NT2/D1 (cell line): Measurements from ENCODE around the gene MYD88.

Source experiments
- DNase-seq: peaks from one replicate; pipeline ENCODE4 v3.0.0-alpha.2; 2011; ENCODE audit warnings: low read depth, low spot score
- H3K27me3 ChIP-seq: 2 replicates; pipeline ENCODE4 v1.6.0; 2011; ENCODE audit warnings: mild to moderate bottlenecking; ENCODE audit not compliant: insufficient read length, insufficient read depth
- H3K36me3 ChIP-seq: 2 replicates; pipeline ENCODE4 v1.6.1; 2011; ENCODE audit warnings: mild to moderate bottlenecking, low read length, mixed read lengths; ENCODE audit not compliant: insufficient read depth, insufficient read length
- H3K4me1 ChIP-seq: 2 replicates; pipeline ENCODE4 v1.5.1; 2011; ENCODE audit not compliant: insufficient read depth, insufficient read length
- H3K4me3 ChIP-seq: 2 replicates; pipeline ENCODE4 v1.5.1; 2011; ENCODE audit warnings: low read depth; ENCODE audit not compliant: insufficient read length
- H3K9ac ChIP-seq: 2 replicates; pipeline ENCODE4 v1.6.0; 2011; ENCODE audit warnings: low read depth; ENCODE audit not compliant: insufficient read length
- H3K9me3 ChIP-seq: 2 replicates; pipeline ENCODE4 v1.5.1; 2011; ENCODE audit warnings: mild to moderate bottlenecking, low read length; ENCODE audit not compliant: insufficient read depth
- SUZ12 ChIP-seq: IDR thresholded peaks from 2 replicates; pipeline ENCODE4 v1.6.1; 2011; ENCODE audit not compliant: insufficient read length, insufficient read depth; ENCODE audit errors: extremely low read depth
- YY1 ChIP-seq: IDR thresholded peaks from 2 replicates; pipeline ENCODE4 v1.6.1; 2011; ENCODE audit not compliant: insufficient read length, insufficient read depth
- ZNF274 ChIP-seq: IDR thresholded peaks from 2 replicates; pipeline ENCODE4 v1.6.1; 2011; ENCODE audit warnings: mild to moderate bottlenecking, low read depth, low read length

MYD88 gene

DNA sequence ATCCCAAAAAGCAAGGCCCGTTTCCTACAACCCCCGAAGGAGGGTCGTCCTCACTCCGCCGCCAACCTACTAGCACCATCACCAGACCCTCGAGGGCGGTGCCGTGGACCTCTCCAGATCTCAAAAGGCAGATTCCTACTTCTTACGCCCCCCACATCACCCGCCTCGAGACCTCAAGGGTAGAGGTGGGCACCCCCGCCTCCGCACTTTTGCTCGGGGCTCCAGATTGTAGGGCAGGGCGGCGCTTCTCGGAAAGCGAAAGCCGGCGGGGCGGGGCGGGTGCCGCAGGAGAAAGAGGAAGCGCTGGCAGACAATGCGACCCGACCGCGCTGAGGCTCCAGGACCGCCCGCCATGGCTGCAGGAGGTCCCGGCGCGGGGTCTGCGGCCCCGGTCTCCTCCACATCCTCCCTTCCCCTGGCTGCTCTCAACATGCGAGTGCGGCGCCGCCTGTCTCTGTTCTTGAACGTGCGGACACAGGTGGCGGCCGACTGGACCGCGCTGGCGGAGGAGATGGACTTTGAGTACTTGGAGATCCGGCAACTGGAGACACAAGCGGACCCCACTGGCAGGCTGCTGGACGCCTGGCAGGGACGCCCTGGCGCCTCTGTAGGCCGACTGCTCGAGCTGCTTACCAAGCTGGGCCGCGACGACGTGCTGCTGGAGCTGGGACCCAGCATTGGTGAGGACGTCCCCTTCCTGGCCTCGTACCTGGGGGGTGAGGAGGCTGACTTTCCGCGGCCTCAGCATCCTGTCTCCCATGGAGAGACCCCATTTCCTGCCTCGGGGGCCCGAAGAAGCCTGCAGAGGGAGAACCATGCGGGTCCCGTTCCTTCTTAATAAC is at the start of gene MYD88:
TSS of gene MYD88 (plus strand) at position 313 of the 842 bp plus-strand sequence. CDS start at position 353, 40 bp downstream.
- H3K4me1 ChIP-seq: peaks cover 14% of the 10 kb centered on the region
- TF ChIP-seq ZNF274 (no peak), SUZ12 (no peak), YY1 (no peak)
- peak within 1 kb of the TSS; percentile 95 for H3K9ac ChIP-seq
- peaks cover 37% of the 10 kb centered on the region for H3K36me3 ChIP-seq
- DNase-seq: peak; percentile 36
- peak within 1 kb of the TSS; percentile 82 for H3K4me3 ChIP-seq
- no peaks in the 10 kb centered on the region for H3K9me3 ChIP-seq
- H3K27me3 ChIP-seq: peaks cover 27% of the 10 kb centered on the region

DNA sequence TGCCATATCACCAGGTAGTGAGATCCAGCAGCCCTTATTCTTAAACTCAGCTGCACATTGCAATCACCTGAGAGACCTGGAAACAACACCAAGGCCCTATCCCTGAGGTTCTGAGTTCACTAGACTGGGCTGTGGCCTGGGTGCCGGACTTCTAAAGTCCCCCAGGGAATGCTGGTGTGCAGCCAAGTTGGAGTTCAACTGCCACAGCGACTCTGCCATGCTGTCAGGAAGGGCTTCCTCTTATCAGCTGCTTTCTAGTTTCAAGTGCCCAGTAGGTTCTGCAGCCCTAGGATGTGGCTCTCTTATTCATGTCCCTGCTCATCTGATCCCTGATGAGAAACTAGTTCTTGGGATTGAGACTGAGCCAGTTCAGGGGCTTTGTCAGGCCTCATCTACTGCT is 49.3 kb upstream of the MYD88 start:
- no peak for TF ChIP-seq ZNF274
- TF ChIP-seq SUZ12: no peak
- no peak for TF ChIP-seq YY1
- peaks cover 4% of the 10 kb centered on the region for H3K27me3 ChIP-seq
- H3K36me3 ChIP-seq: no peaks in the 10 kb centered on the region
- peaks cover 2% of the 10 kb centered on the region for H3K4me1 ChIP-seq
- H3K9ac ChIP-seq: no peak overlapping the region
- no peak overlapping the region for H3K4me3 ChIP-seq
- H3K9me3 ChIP-seq: peaks cover 4% of the 10 kb centered on the region
- no peak for DNase-seq

DNA sequence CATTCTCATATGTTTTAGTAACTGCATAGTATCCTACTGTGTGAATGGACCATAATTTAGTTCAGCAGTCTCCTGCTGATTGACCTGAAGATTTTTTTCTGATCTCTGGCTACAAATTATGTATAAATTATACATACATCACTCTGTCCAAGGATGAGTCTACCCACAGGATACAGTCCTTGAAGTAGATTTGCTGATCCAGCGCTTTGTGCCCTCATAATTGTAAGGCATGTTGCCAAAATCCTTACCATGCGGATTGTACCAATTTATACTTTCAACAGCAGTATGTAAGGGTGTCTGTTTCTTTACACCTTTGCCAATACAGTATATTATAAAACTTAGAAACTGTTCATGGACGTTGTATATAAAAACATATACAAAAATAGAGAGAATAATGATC is 48.0 kb upstream of the MYD88 start:
- Histone ChIP-seq H3K36me3 (no peaks in the 10 kb centered on the region), H3K27me3 (peaks cover 4% of the 10 kb centered on the region), H3K4me1 (no peaks in the 10 kb centered on the region), H3K9me3 (no peaks in the 10 kb centered on the region), H3K4me3 (no peak overlapping the region), H3K9ac (no peak overlapping the region)
- no peak for DNase-seq
- TF ChIP-seq SUZ12 (no peak), YY1 (no peak), ZNF274 (no peak)

GRCh38 chr3:38094999-38095398 is 43.5 kb upstream of the MYD88 start:
- Histone ChIP-seq H3K4me1 (peaks cover 9% of the 10 kb centered on the region), H3K27me3 (peaks cover 4% of the 10 kb centered on the region), H3K9ac (no peak overlapping the region), H3K4me3 (no peak overlapping the region), H3K9me3 (no peaks in the 10 kb centered on the region), H3K36me3 (no peaks in the 10 kb centered on the region)
- TF ChIP-seq SUZ12 (no peak), ZNF274 (no peak)
- DNase-seq: no peak

- no peaks in the 10 kb centered on the region for H3K36me3 ChIP-seq
- H3K4me3 ChIP-seq: no peak overlapping the region
- peaks cover 4% of the 10 kb centered on the region for H3K27me3 ChIP-seq
- no peaks in the 10 kb centered on the region for H3K9me3 ChIP-seq
- peaks cover 11% of the 10 kb centered on the region for H3K4me1 ChIP-seq
- H3K9ac ChIP-seq: no peak overlapping the region
- no peak for DNase-seq
- TF ChIP-seq ZNF274 (no peak), YY1 (no peak), SUZ12 (no peak)
These were observed 42.6 kb upstream of the MYD88 start for GRCh38 chr3:38095669-38096483.

DNA sequence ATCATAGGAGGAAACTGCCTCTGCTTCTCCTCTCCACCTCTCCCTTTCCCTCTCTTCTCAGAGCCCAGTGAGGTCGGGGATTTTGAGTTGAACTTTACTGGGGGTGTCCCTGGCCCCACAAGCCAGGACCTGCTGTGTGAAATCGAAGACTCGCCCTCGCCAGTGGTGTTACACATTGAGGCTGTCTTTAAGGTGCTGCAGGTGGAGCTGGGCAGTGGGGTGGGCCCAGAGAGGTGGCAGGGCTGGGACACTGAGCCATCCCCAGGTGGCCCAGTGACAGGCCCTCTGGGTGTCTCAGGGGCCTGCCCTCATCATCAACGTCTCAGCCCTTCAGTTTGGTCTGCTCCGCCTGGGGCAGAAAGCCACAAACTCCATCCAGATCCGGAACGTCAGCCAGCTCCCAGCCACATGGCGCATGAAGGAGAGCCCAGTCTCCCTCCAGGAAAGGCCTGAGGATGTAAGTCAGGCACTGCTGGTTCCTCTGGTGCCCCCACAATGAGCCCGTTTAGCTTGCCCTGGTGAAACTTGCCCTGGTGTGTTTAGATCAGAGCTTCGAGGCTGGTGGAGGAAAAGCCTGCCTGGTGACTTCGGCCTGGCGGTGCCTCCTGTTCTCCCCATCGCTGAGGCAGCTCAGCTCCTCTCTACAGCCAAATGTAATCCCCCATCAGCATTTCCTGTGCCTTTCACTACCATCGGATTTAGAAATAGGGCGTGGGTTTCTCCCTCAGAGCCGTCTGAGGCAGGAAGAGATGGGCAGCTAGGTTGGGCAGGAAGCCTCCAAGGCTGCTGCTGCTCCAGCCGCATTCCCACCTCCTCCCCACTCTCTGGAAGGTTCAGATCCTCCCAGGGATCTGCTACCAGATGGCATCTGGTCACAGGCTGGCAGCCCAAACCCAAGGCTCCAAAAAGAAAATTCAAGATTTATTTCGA is 40.8 kb upstream of the MYD88 start:
- Histone ChIP-seq H3K9me3 (no peaks in the 10 kb centered on the region), H3K27me3 (peaks cover 4% of the 10 kb centered on the region), H3K36me3 (no peaks in the 10 kb centered on the region), H3K4me3 (no peak overlapping the region), H3K4me1 (peaks cover 14% of the 10 kb centered on the region), H3K9ac (peak overlapping the region; percentile 65)
- TF ChIP-seq SUZ12 (no peak), YY1 (no peak), ZNF274 (no peak)
- no peak for DNase-seq
